Parathyroid adenoma (tissue), 2 donors: ENCODE results near the gene ZNF503.
"Not testable (repeated sequence)": the region's sequence is repeated elsewhere in the genome, so short reads cannot be mapped to it uniquely, and the experiment has no call there.

Source experiments
- H2AFZ ChIP-seq: fragments of 300-600 bp; sonication (generic); one replicate; pipeline ENCODE4 v1.7.0; 2017; ENCODE audit warnings: antibody characterized with exemption, mild to moderate bottlenecking
- H3K27ac ChIP-seq: fragments of 300-600 bp; sonication (generic); one replicate; pipeline ENCODE4 v1.7.0; 2017
- H3K27me3 ChIP-seq: fragments of 300-600 bp; sonication (generic); one replicate; pipeline ENCODE4 v1.7.0; 2017; ENCODE audit warnings: low read length; ENCODE audit not compliant: control insufficient read depth, insufficient read depth
- H3K36me3 ChIP-seq: fragments of 300-600 bp; sonication (generic); one replicate; pipeline ENCODE4 v1.7.0; 2017; ENCODE audit warnings: low read length; ENCODE audit not compliant: control insufficient read depth, insufficient read depth
- H3K4me1 ChIP-seq: fragments of 300-600 bp; sonication (generic); one replicate; pipeline ENCODE4 v1.7.0; 2017; ENCODE audit warnings: control low read depth
- H3K4me2 ChIP-seq: fragments of 300-600 bp; sonication (generic); one replicate; pipeline ENCODE4 v1.7.0; 2017; ENCODE audit warnings: low read length
- H3K4me3 ChIP-seq: fragments of 300-600 bp; sonication (generic); one replicate; pipeline ENCODE4 v1.7.0; 2017; ENCODE audit warnings: low read depth, low read length
- H3K79me2 ChIP-seq: fragments of 300-600 bp; sonication (generic); one replicate; pipeline ENCODE4 v1.7.0; 2017; ENCODE audit warnings: control low read depth
- H3K9ac ChIP-seq: fragments of 300-600 bp; sonication (generic); one replicate; pipeline ENCODE4 v1.7.0; 2017; ENCODE audit warnings: mild to moderate bottlenecking
- H3K9me3 ChIP-seq: fragments of 300-600 bp; sonication (generic); one replicate; pipeline ENCODE4 v1.7.0; 2017; ENCODE audit warnings: low read length; ENCODE audit not compliant: control insufficient read depth
- TF ChIP-seq, protein P1 (sequence below): fragments of 300-600 bp; sonication (generic); IDR thresholded peaks from one replicate; pipeline ENCODE4 v1.7.0; 2017; ENCODE audit warnings: antibody characterized with exemption, mild to moderate bottlenecking
- donor health status: primary hyperparathyroidism.

ZNF503 gene

DNA sequence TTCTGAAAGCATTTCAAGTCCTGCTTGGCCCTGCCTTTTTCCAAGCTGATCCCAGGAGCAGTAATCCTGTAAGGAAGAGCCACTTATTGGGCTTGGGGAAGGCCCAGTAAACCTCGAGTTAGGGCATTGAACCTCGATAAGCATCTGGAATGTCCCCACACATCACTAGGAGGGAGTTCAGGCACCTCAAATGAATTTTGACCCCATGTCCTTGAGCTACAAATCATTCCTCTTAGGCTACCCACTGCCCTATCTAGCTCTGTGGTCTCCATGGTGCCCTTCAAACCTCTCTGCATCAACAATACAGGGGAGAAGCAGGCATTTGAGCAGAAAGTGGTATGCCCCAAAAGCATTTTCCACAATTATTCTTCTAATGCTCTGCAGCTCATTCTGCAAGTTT, 33.7 kb downstream of the ZNF503 start:
- Histone ChIP-seq H3K4me2 (no peak overlapping the region), H3K4me3 (no peak overlapping the region), H3K36me3 (no peaks in the 10 kb centered on the region), H2AFZ (no peak overlapping the region), H3K4me1 (no peaks in the 10 kb centered on the region), H3K79me2 (no peaks in the 10 kb centered on the region), H3K27me3 (no peaks in the 10 kb centered on the region), H3K9me3 (no peaks in the 10 kb centered on the region), H3K27ac (no peak overlapping the region), H3K9ac (no peak overlapping the region)
- TF ChIP-seq, protein P1, sequence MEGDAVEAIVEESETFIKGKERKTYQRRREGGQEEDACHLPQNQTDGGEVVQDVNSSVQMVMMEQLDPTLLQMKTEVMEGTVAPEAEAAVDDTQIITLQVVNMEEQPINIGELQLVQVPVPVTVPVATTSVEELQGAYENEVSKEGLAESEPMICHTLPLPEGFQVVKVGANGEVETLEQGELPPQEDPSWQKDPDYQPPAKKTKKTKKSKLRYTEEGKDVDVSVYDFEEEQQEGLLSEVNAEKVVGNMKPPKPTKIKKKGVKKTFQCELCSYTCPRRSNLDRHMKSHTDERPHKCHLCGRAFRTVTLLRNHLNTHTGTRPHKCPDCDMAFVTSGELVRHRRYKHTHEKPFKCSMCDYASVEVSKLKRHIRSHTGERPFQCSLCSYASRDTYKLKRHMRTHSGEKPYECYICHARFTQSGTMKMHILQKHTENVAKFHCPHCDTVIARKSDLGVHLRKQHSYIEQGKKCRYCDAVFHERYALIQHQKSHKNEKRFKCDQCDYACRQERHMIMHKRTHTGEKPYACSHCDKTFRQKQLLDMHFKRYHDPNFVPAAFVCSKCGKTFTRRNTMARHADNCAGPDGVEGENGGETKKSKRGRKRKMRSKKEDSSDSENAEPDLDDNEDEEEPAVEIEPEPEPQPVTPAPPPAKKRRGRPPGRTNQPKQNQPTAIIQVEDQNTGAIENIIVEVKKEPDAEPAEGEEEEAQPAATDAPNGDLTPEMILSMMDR = no peak

DNA sequence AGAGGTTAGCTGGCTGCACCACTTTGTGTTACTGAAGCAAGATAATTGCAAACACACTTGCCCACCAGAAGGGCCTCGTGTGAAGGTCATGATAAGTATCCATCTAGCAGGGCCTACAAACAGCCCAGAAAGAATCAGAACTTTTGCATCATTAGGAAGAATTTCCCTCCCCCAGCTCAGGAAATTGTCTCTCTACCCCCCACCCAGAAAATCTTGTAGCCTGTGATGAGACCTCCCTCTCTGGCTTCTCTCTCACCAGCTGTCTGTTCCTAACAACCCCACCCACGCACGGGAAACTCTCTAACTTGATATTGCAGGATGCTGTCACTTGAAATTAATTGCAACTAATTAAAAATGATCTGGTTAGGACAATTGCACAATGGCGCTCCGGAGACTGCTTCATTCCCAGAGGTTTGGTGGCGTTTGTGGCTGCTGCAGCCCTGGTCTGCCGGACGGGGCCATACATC, 34.5 kb downstream of the ZNF503 start:
- Histone ChIP-seq H3K27ac (no peak overlapping the region), H3K4me3 (no peak overlapping the region), H3K4me1 (no peaks in the 10 kb centered on the region), H3K4me2 (no peak overlapping the region), H3K79me2 (no peaks in the 10 kb centered on the region), H2AFZ (no peak overlapping the region), H3K36me3 (no peaks in the 10 kb centered on the region), H3K9me3 (no peaks in the 10 kb centered on the region), H3K27me3 (no peaks in the 10 kb centered on the region), H3K9ac (no peak overlapping the region)
- TF ChIP-seq, protein P1 = no peak

DNA sequence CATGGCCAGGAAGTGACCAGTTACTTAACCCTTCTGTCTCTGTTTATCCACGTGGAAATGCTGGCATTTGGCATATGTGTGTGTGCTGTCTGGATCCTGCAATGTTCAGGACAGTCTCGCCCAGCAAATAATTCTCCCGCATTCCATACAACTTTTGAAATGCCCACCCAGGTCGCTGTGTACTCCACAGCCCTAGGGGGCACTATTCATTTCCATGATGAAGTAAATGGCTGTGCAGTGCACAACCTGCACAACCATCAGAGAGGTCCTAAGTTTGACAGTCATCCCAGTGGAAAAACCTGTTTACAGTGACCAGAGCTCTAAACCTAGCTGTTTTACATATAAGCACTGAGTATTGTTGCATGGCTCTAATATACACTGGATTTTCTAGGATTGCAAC, 38.1 kb downstream of the ZNF503 start:
- H3K9me3 ChIP-seq = no peaks in the 10 kb centered on the region
- no peak overlapping the region for H3K27ac ChIP-seq
- H3K4me3 ChIP-seq = no peak overlapping the region
- no peak overlapping the region for H2AFZ ChIP-seq
- H3K4me2 ChIP-seq = no peak overlapping the region
- TF ChIP-seq, protein P1 = no peak
- no peak overlapping the region for H3K9ac ChIP-seq
- H3K36me3 ChIP-seq = no peaks in the 10 kb centered on the region
- H3K27me3 ChIP-seq = no peaks in the 10 kb centered on the region
- H3K4me1 ChIP-seq = no peaks in the 10 kb centered on the region
- no peaks in the 10 kb centered on the region for H3K79me2 ChIP-seq

DNA sequence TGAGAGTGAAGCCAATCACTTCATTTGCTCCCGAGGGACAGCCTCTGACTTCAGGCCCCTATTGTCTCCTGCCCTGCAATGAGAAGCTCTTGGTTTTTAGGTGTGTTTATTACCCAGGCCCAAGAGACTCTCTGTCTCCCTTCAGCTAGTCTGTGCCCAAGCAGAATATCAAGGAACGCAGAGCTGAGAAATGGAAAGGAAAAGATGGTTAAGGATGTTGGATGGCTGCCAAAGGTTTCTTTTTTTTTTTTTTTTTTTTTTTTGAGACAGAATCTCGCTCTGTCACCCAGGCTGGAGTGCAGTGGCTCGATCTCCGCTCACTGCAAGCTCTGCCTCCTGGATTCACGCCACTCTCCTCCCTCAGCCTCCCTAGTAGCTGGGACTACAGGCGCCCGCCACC, 41.7 kb downstream of the ZNF503 start:
- H3K4me1 ChIP-seq, H3K9ac ChIP-seq, H3K79me2 ChIP-seq, H3K4me2 ChIP-seq, H3K4me3 ChIP-seq, H3K27me3 ChIP-seq, H3K36me3 ChIP-seq, H3K9me3 ChIP-seq, H3K27ac ChIP-seq, H2AFZ ChIP-seq: not testable (repeated sequence)

DNA sequence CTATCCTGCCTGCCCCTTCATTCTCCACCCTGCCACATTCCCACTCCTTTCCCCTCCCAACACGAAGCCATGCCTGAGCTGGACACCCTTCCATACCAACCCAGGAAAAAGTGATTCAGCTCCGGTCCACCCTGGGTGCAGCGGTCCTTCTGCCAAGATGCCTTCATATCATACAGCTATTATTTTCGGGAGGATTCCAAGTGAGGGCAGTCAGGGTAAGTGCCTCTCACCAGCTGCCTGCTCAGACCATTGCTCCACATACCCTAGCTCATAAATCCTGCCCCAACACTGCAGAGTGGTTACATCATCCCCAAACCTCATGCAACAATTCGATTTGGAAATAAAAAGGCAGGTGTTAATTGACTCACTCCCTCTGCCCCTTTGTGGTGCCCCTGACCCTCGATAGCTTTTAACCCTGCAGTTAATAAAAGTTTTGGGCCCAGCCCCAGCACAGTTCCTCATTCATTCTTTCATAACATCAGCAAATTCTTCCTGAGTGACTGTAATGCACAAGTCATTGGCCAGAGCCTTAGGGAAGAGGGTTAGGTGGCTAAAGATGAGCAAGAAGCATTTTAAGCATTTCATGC, 42.6 kb downstream of the ZNF503 start:
- H3K27ac ChIP-seq = no peak overlapping the region
- no peak overlapping the region for H3K4me2 ChIP-seq
- no peaks in the 10 kb centered on the region for H3K36me3 ChIP-seq
- TF ChIP-seq, protein P1 = no peak
- H2AFZ ChIP-seq = no peak overlapping the region
- H3K79me2 ChIP-seq = no peaks in the 10 kb centered on the region
- no peaks in the 10 kb centered on the region for H3K27me3 ChIP-seq
- H3K9ac ChIP-seq = no peak overlapping the region
- H3K4me1 ChIP-seq = no peaks in the 10 kb centered on the region
- H3K9me3 ChIP-seq = no peaks in the 10 kb centered on the region
- H3K4me3 ChIP-seq = no peak overlapping the region
